AG08395 (cell line): ENCODE data around the gene BACE1-AS.
"Not testable (repeated sequence)": the region's sequence is repeated elsewhere in the genome, so short reads cannot be mapped to it uniquely, and the experiment has no call there.

Source experiments
- DNase-seq: peaks from one replicate; pipeline ENCODE4 v3.0.0; 2012; ENCODE audit warnings: mixed read lengths, low spot score

Gene BACE1-AS

GRCh38 chr11:117290809-117291396 is at the start of gene BACE1-AS:
TSS of gene BACE1-AS (plus strand) at chr11:117291346.
- DNase-seq, result no peak

GRCh38 chr11:117248341-117248740 is 42.8 kb upstream of the BACE1-AS start:
- no peak for DNase-seq

DNA sequence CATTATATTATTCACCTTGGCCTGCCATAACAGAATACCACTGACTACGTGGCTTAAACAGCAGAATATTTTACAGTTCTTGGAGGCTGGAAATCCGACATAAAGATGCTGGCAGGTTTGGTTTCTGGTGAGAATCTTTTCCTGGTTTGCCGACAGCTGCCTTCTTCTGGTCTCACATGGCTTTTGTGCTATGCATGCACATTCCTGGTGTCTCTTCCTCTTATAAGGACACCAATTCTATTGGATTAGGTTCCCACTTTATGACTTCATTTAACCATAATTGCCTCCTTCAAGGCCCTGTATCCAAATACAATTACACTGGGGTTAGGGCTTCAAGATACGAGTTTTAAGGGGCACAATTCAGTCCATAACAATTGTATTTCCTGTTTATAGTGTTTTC is 41.6 kb upstream of the BACE1-AS start:
- no peak for DNase-seq

GRCh38 chr11:117251506-117251905 is 39.6 kb upstream of the BACE1-AS start:
- no peak for DNase-seq

- DNase-seq, result no peak
These were observed 35.2 kb upstream of the BACE1-AS start for GRCh38 chr11:117255966-117256365.

- peak; percentile 57 for DNase-seq
These were observed 34.6 kb upstream of the BACE1-AS start for GRCh38 chr11:117256573-117256972.

DNA sequence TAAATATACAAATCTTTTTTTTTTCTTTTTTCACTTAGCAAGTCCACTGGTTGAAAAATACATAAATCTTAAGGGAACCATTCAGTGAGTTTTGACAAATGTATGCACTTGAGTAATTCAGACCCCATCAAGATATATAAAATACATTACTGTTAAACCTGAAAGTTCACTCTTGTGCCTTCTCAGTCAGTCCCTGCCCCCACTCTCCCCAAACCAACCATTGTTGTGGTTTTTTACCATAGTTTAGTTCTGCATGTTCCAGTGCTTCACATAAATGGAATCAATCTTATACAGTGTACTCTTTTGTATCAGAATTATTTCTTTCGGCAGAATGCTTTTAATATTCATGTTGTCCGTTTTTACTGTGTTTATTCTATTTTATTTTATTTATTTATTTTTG is 32.6 kb upstream of the BACE1-AS start:
- DNase-seq, result no peak

- DNase-seq, result peak; percentile 56
These were observed 31.7 kb upstream of the BACE1-AS start for GRCh38 chr11:117259417-117259816.

DNA sequence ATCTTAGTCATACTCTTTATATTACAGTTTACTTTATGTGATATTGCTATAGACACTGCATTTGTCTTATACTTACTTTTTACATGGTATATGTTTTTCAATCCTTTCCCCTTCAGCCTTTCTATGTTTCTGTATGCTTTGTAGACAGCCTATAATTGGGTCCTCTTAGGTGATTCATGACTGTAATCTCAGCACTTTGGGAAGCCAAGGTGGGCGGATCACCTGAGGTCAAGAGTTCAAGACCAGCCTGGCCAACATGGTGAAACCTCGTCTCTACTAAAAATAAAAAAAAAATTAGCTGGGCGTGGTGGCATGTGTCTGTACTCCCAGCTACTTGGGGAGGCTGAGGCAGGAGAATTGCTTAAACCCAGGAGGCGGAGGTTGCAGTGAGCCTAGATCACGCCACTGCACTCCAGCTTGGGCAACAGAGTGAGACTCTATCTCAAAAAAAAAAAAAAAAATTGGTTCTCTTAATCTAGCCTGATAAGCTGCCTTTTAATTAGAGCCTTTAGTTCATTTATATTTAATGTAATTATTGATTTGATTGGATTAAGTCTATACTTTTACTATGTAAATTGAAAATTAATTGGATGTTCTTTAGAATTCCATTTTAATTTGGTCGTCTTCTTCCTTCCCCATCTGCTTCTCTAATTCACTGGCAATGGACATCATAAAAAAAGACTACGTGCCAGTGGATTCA is 26.4 kb upstream of the BACE1-AS start:
- DNase-seq, result not testable (repeated sequence)

GRCh38 chr11:117265745-117266144 is 25.4 kb upstream of the BACE1-AS start:
- no peak for DNase-seq

- no peak for DNase-seq
These were observed 21.3 kb upstream of the BACE1-AS start for GRCh38 chr11:117269856-117270255.

- DNase-seq, result no peak
These were observed 19.9 kb upstream of the BACE1-AS start for GRCh38 chr11:117271208-117271607.

DNA sequence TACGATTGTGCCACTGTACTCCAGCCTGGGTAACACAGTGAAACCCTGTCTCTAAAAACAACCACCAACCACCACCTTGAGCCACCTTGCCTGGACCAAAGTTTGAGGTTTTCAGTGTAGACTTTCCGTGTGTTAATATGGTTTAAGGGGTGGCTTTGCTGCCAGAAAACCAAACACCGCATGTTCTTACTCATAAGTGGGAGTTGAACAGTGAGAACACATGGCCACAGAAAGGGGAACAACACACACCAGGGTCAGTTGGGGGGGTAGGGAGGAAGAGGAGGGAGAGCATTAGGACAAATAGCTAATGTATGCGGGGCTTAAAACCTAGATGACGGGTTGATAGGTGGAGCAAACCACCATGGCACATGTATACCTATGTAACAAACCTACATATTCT is 19.0 kb upstream of the BACE1-AS start:
- not testable (repeated sequence) for DNase-seq

DNA sequence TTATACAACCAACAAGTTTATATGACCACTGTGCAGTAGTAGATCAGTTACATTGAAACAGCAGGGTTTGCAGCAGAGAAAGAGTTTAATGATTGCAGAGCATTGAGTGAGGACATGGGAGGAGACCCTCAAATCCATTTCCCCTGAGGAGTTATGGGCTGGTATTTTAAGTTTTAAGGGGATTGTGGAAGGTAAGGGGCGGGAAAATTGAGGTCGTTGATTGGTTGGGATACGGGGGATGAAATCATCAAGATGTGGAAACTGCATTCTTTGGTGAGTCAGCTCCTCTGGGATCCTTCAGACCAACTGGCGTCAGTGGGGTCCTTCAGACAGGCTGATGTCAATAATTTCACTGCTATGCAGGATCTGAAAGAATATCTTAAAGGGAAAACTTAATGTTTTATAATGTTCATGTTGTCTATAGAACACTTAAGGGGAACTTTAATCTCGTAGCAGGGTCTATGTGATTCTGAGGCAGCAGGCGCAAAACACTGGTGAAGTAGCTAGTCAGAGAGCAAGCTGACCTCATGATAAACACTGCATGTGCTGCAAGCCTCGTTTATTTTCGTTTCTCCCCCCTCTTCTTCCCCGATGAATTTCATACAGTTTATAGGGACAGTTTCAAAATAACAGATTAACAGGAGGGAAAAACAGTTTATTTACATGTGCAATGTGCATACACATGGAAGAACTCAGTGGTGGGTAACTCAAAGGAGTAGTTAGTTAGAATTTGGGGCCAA is 17.4 kb upstream of the BACE1-AS start:
- DNase-seq, result peak; percentile 64

DNA sequence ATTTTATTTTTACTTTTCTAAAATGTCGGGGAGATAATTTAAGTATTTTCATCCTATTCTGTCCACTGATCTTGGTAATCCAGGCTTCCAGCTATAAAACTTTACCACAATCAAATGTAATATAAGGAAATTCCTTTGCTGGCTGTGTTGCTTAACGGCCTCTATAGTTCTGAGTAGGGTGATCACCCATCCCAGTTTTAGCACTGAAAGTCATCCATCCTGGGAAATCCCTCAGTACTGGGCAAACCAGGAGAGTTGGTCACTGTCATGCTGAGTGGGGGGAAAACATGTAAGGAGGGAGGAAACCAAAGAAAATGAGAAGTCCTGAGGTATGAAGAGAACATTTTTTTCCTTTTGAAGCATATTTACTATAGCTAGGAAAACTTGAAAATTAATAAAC is 12.8 kb upstream of the BACE1-AS start:
- DNase-seq, result no peak

- no peak for DNase-seq
These were observed 11.3 kb upstream of the BACE1-AS start for GRCh38 chr11:117279711-117280376.

DNA sequence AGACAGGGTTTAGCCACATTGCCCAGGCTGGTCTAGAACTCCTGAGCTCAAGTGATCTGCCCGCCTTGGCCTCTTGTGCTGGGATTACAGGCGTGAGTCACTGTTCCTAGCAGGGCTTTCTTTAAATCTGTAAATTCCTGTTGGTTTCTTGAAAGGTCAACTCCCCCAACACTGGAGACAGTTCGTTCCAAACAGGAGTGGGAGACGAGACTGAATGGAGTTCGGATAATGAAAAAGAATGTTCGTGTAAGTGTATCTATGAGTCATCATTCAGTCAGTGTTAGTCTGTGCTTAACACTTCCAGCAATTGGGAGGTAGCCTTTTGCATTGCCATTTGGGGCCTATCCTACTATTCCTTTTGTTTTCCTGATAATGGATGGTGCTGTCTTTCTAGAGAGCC is 10.0 kb upstream of the BACE1-AS start:
- DNase-seq, result peak; percentile 93

- no peak for DNase-seq
These were observed 9.3 kb upstream of the BACE1-AS start for GRCh38 chr11:117281869-117282268.

DNA sequence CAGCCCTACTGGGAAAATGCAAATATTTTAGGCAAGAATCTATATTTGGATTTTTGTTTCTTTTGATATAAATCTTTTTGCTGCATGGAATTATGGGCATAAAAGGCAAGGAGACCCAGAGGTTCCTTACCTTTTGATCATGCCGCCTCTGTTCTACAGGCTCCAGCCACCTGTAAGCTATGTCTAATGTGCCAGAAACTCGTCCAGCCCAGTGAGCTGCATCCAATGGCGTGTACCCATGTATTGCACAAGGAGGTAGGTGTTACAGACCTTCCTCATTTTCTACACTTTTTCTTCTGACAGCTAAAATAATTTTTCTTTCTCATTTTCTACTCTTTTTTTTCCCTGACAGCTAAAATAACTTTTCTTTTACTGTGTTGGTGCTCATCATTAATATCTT is 8.2 kb upstream of the BACE1-AS start:
- DNase-seq, result no peak

DNA sequence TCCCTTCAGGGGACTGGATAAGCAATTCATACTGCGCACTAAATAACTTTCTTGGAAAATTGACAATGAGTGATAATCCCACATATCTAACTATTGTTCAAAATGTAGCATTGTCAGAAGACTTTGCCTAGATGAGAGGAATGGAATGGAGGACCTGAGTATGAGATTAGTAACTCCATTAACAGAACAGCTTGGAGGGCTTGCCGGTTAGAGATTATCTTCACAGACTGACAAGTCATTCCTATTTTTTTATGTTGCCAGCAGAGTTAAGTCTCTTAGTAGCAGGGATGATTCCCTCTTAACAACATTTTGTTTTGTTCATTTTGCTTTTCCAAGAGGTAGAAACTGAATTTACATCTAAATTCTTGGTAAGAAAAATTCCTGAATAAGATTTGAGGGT is 7.1 kb upstream of the BACE1-AS start:
- no peak for DNase-seq

DNA sequence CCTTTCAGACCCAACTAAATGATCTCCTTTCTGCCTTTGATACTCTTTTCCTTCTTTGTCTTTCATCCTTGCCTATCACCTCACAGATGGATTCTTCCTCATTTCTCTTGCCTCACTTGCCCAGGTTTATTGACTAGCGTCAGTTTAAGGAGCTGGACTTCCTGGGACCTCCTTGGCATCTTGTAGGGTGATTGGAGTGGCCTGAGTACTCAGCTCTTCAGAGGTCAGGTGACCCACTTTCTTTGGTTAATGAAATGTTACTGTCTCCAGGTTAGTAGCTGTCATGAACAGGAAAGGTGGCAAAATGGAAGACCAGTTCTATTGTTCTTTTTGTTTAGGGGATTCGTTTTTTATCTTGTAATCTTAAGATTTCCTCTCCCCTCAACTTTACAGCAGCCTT is 4.6 kb upstream of the BACE1-AS start:
- no peak for DNase-seq

DNA sequence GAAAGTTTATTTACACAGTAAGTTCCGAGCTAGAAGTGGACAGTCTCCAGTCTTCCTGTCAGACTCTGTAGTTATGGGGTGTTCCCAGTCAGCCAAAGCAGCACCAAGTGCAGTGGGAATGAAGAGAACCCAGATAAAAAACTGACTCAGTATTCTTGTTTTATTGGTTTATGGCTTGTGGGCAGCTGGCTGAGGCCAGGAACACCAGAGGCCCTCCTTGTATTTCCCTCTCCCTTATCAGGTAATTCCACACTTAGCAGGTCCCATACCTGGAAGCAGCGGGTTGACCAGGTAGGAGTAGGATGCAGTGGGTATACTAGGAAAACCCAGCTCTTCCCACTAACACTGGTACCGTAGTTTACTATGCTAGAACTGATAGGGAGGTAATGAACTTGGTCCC is 3.5 kb upstream of the BACE1-AS start:
- no peak for DNase-seq

DNA sequence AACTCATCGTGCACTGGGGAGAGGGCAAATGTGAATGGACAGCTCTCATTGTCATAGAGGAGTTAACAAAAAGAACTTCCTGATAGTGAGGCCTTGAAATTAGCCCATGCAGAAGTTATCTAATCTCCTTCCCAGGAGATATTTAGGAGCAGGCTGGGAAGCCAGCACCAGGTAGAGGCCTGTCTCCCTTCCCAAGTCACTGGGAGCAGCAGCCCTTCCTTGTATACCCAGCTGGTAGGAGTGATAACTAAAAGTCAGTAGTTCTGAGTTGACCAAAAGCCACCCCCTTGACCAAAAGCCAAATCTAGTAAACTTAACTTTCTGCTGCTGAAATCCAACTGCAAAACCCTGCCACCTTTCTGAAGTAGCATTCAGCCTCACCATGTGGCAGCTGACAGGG is 1.4 kb upstream of the BACE1-AS start:
- no peak for DNase-seq
